ENCODE measurements around the gene LYL1. TPM values are rescaled to one million over a fixed set of nuclear protein-coding genes. Genes with fewer than 3 reads are reported as not detected.

The LYL1 gene
- total and polyA plus RNA-seq, 2 of the 13 experiments (the other 11 are each of a cell fraction or from before 2014, with no cell fraction given): 0.75 to 0.92 TPM

GRCh38 chr19:13116282-13117175 is 13.9 kb upstream of the LYL1 start, which contains the start of gene TRMT1 (continued):
- TF ChIP-seq, protein P1, sequence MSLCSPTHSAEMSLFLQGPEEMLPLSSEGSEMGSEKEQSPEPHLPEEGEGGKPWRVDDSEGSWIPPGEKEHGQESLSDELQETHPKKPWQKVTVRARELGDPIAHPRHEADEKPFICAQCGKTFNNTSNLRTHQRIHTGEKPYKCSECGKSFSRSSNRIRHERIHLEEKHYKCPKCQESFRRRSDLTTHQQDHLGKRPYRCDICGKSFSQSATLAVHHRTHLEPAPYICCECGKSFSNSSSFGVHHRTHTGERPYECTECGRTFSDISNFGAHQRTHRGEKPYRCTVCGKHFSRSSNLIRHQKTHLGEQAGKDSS (CRISPR knock-in tag; IDR thresholded peaks at IDR 0.05; ENCODE audit: borderline replicate concordance, low read depth): 0 out of 2 replicates have a peak, but pooled peaks have one; percentile 74
- no peak for TF ChIP-seq SMARCC2 (IDR thresholded peaks at IDR 0.05)
- no peak for TF ChIP-seq KAT2B (IDR thresholded peaks at IDR 0.05; ENCODE audit: borderline replicate concordance, low read depth, low read length)
- TF ChIP-seq ZNF160 (CRISPR knock-in tag; IDR thresholded peaks at IDR 0.05): no peak
- no peak for TF ChIP-seq ZNF879 (CRISPR knock-in tag; IDR thresholded peaks at IDR 0.05)
- no peak for TF ChIP-seq ZNF235 (CRISPR knock-in tag; IDR thresholded peaks at IDR 0.05; ENCODE audit: borderline replicate concordance)
- TF ChIP-seq SMARCE1 (IDR thresholded peaks at IDR 0.05; ENCODE audit: borderline replicate concordance): no peak
- peak; percentile 92 for TF ChIP-seq ZNF740 (CRISPR knock-in tag; IDR thresholded peaks at IDR 0.05)
- TF ChIP-seq, protein P2, sequence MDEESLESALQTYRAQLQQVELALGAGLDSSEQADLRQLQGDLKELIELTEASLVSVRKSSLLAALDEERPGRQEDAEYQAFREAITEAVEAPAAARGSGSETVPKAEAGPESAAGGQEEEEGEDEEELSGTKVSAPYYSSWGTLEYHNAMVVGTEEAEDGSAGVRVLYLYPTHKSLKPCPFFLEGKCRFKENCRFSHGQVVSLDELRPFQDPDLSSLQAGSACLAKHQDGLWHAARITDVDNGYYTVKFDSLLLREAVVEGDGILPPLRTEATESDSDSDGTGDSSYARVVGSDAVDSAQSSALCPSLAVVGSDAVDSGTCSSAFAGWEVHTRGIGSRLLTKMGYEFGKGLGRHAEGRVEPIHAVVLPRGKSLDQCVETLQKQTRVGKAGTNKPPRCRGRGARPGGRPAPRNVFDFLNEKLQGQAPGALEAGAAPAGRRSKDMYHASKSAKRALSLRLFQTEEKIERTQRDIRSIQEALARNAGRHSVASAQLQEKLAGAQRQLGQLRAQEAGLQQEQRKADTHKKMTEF (CRISPR knock-in tag; IDR thresholded peaks at IDR 0.05): peak; percentile 85
- TF ChIP-seq ZFY (CRISPR knock-in tag; IDR thresholded peaks at IDR 0.05): peak; percentile 84
- peak; percentile 50 for TF ChIP-seq ZNF746 (CRISPR knock-in tag; IDR thresholded peaks at IDR 0.05)
- TF ChIP-seq, protein P3, sequence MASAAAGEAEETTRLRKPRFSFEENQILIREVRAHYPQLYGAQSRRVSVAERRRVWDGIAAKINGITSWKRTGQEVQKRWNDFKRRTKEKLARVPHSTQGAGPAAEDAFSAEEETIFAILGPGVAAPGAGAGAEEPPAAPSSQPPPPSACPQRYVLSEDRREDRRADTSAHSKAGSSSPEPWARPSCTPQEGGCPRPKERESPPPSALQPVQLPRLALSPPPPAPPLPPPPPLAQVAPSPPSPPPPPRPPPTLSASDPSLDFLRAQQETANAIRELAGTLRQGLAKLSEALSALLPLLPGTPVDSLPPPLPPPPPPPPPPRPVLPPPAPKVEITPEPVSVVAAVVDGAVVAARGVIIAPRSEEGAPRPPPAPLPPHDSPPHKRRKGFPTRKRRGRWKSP (CRISPR knock-in tag; IDR thresholded peaks at IDR 0.05): no peak
- TF ChIP-seq ZFP90 (CRISPR knock-in tag; IDR thresholded peaks at IDR 0.05; ENCODE audit: borderline replicate concordance): 0 out of 2 replicates have a peak, but pooled peaks have one; percentile 31
- no peak for TF ChIP-seq RARG (CRISPR knock-in tag; IDR thresholded peaks at IDR 0.05; ENCODE audit: low read depth)
- TF ChIP-seq, protein P4, sequence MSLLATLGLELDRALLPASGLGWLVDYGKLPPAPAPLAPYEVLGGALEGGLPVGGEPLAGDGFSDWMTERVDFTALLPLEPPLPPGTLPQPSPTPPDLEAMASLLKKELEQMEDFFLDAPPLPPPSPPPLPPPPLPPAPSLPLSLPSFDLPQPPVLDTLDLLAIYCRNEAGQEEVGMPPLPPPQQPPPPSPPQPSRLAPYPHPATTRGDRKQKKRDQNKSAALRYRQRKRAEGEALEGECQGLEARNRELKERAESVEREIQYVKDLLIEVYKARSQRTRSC (CRISPR knock-in tag; IDR thresholded peaks at IDR 0.05; ENCODE audit: low read depth): 0 out of 2 replicates have a peak, but pooled peaks have one; percentile 48
- TF ChIP-seq FOXA3 (CRISPR knock-in tag; IDR thresholded peaks at IDR 0.05): peak; percentile 40; the same call in 1 of the 2 replicates
- no peak for TF ChIP-seq MTF1 (CRISPR knock-in tag; IDR thresholded peaks at IDR 0.05)
- no peak for TF ChIP-seq THYN1 (CRISPR knock-in tag; IDR thresholded peaks at IDR 0.05; ENCODE audit: borderline replicate concordance, low read depth)
- no peak for TF ChIP-seq TCF7L2 (IDR thresholded peaks at IDR 0.05; ENCODE audit: low read depth, low read length)
- no peak for TF ChIP-seq PAX8 (CRISPR knock-in tag; IDR thresholded peaks at IDR 0.05; ENCODE audit: borderline replicate concordance)
- TF ChIP-seq KLF15 (CRISPR knock-in tag; IDR thresholded peaks at IDR 0.05; ENCODE audit: borderline replicate concordance): no peak
- peak; percentile 72 for TF ChIP-seq MED13 (CRISPR knock-in tag; IDR thresholded peaks at IDR 0.05)
- no peak for TF ChIP-seq REXO4 (CRISPR knock-in tag; IDR thresholded peaks at IDR 0.05; ENCODE audit: borderline replicate concordance)
- no peak for TF ChIP-seq SRSF4 (IDR thresholded peaks at IDR 0.05; ENCODE audit: low read depth, low read length, poor library complexity, severe bottlenecking)
- TF ChIP-seq PRPF4 (IDR thresholded peaks at IDR 0.05; ENCODE audit: low read depth, low read length, poor library complexity, severe bottlenecking): no peak
- no peak for TF ChIP-seq ZNF430 (CRISPR knock-in tag; IDR thresholded peaks at IDR 0.05)
